GM18511 (cell line): ENCODE results near the gene MBP.

Source experiments
- ATAC-seq: cut with Tn5 transposase; IDR thresholded peaks from one replicate; pipeline ENCODE4 v1.9.1; 2021; ENCODE audit warnings: mild to moderate bottlenecking, moderate library complexity; ENCODE audit not compliant: unreplicated experiment

MBP gene

GRCh38 chr18:77132369-77133050 lies at the start of gene MBP:
Gene MBP (minus strand): TSS chr18:77132783. CDS start chr18:77105261, 27,522 bp downstream.
- ATAC-seq, result peak; percentile 68

- ATAC-seq, result no peak
Measured at GRCh38 chr18:77181950-77182707, 49.5 kb upstream of the MBP start.

GRCh38 chr18:77178559-77178958 lies 46.0 kb upstream of the MBP start:
- ATAC-seq, result no peak

GRCh38 chr18:77177009-77177408 lies 44.4 kb upstream of the MBP start:
- ATAC-seq, result no peak

- ATAC-seq, result no peak
Measured at GRCh38 chr18:77173275-77174030, 40.9 kb upstream of the MBP start.

- no peak for ATAC-seq
Measured at GRCh38 chr18:77170890-77171410, 38.4 kb upstream of the MBP start.

GRCh38 chr18:77168811-77169311 lies 36.3 kb upstream of the MBP start:
- no peak for ATAC-seq

- no peak for ATAC-seq
Measured at GRCh38 chr18:77167251-77167650, 34.7 kb upstream of the MBP start.

GRCh38 chr18:77166523-77166922 lies 33.9 kb upstream of the MBP start:
- ATAC-seq, result no peak

- no peak for ATAC-seq
Measured at GRCh38 chr18:77165503-77166188, 33.1 kb upstream of the MBP start.

GRCh38 chr18:77164763-77165485 lies 32.3 kb upstream of the MBP start:
- ATAC-seq, result no peak

- ATAC-seq, result no peak
Measured at GRCh38 chr18:77164026-77164425, 31.4 kb upstream of the MBP start.

- ATAC-seq, result no peak
Measured at GRCh38 chr18:77162580-77162979, 30.0 kb upstream of the MBP start.

- ATAC-seq, result no peak
Measured at GRCh38 chr18:77161961-77162360, 29.4 kb upstream of the MBP start.

- ATAC-seq, result no peak
Measured at GRCh38 chr18:77161383-77161782, 28.8 kb upstream of the MBP start.

GRCh38 chr18:77160515-77160914 lies 27.9 kb upstream of the MBP start:
- ATAC-seq, result no peak

- peak; percentile 73 for ATAC-seq
Measured at GRCh38 chr18:77157312-77157711, 24.7 kb upstream of the MBP start.

GRCh38 chr18:77155031-77155430 lies 22.4 kb upstream of the MBP start:
- ATAC-seq, result no peak

- no peak for ATAC-seq
Measured at GRCh38 chr18:77153404-77153803, 20.8 kb upstream of the MBP start.
